ENCODE measurements around the gene PSD.

DNA sequence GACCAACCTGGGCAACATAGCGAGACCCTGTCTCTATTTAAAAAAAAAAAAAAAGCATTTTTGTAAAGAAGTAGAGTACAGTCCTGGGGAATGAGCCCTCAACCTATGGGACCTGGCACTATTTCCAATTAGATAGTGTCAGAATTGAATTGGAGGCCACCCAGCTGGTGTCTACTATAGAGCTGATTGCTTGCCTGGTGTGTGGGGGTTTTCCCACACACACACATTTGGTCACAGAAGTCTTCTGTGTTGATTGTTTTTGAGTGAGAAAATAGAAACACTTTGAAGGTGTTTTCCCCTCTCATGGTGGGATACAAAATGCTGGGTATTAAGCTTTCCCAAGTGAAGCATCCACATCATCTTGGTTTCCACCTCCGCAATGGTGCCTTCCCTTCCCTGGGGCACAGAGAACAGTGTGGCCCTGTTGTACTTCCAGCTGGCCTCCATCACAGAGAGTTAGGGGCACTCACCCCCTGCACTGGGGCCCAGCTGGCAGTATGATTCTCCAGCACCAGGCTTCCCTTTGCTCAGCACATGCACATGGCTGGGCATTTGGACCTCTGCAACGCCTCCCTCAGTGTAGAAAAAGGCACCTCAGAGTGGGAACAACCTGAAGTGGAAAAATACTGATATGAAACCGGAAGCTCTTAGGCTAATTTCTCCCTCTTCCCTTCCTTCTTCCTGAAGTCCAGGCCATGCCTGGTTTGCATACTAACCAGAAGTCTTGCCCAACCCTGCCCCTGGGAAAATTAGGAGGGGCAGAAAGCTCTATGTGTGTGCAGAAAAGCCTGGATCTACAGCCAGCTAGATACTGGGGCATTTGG is 33.8 kb downstream of the PSD start:
- TF ChIP-seq, protein P1, sequence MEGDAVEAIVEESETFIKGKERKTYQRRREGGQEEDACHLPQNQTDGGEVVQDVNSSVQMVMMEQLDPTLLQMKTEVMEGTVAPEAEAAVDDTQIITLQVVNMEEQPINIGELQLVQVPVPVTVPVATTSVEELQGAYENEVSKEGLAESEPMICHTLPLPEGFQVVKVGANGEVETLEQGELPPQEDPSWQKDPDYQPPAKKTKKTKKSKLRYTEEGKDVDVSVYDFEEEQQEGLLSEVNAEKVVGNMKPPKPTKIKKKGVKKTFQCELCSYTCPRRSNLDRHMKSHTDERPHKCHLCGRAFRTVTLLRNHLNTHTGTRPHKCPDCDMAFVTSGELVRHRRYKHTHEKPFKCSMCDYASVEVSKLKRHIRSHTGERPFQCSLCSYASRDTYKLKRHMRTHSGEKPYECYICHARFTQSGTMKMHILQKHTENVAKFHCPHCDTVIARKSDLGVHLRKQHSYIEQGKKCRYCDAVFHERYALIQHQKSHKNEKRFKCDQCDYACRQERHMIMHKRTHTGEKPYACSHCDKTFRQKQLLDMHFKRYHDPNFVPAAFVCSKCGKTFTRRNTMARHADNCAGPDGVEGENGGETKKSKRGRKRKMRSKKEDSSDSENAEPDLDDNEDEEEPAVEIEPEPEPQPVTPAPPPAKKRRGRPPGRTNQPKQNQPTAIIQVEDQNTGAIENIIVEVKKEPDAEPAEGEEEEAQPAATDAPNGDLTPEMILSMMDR (conservative IDR thresholded peaks at IDR 0.05 in 1 of 2, IDR thresholded peaks at IDR 0.05 in 1 of 2; ENCODE audit: low read depth in 1 of 2, low read length in 2 of 2), result no peak
- TF ChIP-seq EZH2 (IDR thresholded peaks at IDR 0.05; ENCODE audit: low read length, missing control alignments), result no peak
